Subcutaneous adipose tissue (tissue), 4 donors: Measurements from ENCODE around the gene HRH1. TPM values are rescaled to one million over a fixed set of nuclear protein-coding genes. Genes with fewer than 3 reads are reported as not detected.

Experiments
- CTCF ChIP-seq: fragments of 450-650 bp; IDR thresholded peaks from one replicate; pipeline ENCODE4 v1.5.1; 2016; ENCODE audit warnings: low read depth, mild to moderate bottlenecking, control low read depth, antibody characterized with exemption, moderate library complexity
- total RNA-seq, 4 donors: library from RNA; depleted of rRNA; stranded (reverse); fragments of >200 nt; gene quantifications; one replicate each; pipeline ENCODE4 v1.1.0, GENCODE V29; 2016

HRH1 gene
- total RNA-seq, 4 donors from 2014 or later, result 3.2 to 8.4 (median 4.9) TPM

GRCh38 chr3:11195721-11196332, 41.5 kb downstream of the HRH1 start:
- TF ChIP-seq CTCF, result no peak

GRCh38 chr3:11197484-11197883, 43.2 kb downstream of the HRH1 start:
- TF ChIP-seq CTCF, result no peak

- no peak for TF ChIP-seq CTCF
Observed at GRCh38 chr3:11198070-11198469, 43.8 kb downstream of the HRH1 start.

- no peak for TF ChIP-seq CTCF
Observed at GRCh38 chr3:11198495-11198894, 44.2 kb downstream of the HRH1 start.

GRCh38 chr3:11199902-11200845, 45.9 kb downstream of the HRH1 start:
- TF ChIP-seq CTCF, result no peak

GRCh38 chr3:11201251-11202019, 47.1 kb downstream of the HRH1 start:
- TF ChIP-seq CTCF, result no peak

- no peak for TF ChIP-seq CTCF
Observed at GRCh38 chr3:11203961-11204360, 49.7 kb downstream of the HRH1 start.
